ENCODE measurements around the gene CLEC11A. TPM values are rescaled to one million over a fixed set of nuclear protein-coding genes. Genes with fewer than 3 reads are reported as not detected.

Gene CLEC11A
- total and polyA plus RNA-seq, 10 of the 15 experiments (the other 5 are each of a cell fraction or from before 2014, with no cell fraction given), result not detected

DNA sequence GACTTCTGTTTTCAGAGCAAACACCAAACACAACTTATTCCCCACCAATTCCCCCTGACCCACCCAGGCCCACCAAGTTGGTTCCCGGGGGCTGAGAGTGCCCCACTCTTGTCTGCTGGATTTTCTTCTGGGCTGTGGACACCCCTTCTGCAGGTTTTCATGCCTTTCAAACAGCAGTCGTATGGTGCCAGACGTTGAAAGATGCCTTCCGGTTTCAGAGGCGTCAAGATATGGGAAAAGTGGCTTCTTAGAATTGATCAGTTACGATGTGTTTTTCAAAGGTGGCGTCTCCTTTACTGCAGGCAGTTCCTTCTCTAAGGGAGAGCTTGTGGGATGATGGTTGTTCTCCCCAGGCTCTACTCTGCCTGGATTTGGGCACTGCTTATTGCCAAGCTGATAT is 12.7 kb downstream of the CLEC11A start (continued):
- TF ChIP-seq, protein P1, sequence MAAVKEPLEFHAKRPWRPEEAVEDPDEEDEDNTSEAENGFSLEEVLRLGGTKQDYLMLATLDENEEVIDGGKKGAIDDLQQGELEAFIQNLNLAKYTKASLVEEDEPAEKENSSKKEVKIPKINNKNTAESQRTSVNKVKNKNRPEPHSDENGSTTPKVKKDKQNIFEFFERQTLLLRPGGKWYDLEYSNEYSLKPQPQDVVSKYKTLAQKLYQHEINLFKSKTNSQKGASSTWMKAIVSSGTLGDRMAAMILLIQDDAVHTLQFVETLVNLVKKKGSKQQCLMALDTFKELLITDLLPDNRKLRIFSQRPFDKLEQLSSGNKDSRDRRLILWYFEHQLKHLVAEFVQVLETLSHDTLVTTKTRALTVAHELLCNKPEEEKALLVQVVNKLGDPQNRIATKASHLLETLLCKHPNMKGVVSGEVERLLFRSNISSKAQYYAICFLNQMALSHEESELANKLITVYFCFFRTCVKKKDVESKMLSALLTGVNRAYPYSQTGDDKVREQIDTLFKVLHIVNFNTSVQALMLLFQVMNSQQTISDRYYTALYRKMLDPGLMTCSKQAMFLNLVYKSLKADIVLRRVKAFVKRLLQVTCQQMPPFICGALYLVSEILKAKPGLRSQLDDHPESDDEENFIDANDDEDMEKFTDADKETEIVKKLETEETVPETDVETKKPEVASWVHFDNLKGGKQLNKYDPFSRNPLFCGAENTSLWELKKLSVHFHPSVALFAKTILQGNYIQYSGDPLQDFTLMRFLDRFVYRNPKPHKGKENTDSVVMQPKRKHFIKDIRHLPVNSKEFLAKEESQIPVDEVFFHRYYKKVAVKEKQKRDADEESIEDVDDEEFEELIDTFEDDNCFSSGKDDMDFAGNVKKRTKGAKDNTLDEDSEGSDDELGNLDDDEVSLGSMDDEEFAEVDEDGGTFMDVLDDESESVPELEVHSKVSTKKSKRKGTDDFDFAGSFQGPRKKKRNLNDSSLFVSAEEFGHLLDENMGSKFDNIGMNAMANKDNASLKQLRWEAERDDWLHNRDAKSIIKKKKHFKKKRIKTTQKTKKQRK (IDR thresholded peaks at IDR 0.05; ENCODE audit: low read depth, low read length), result no peak
- TF ChIP-seq, protein P2, sequence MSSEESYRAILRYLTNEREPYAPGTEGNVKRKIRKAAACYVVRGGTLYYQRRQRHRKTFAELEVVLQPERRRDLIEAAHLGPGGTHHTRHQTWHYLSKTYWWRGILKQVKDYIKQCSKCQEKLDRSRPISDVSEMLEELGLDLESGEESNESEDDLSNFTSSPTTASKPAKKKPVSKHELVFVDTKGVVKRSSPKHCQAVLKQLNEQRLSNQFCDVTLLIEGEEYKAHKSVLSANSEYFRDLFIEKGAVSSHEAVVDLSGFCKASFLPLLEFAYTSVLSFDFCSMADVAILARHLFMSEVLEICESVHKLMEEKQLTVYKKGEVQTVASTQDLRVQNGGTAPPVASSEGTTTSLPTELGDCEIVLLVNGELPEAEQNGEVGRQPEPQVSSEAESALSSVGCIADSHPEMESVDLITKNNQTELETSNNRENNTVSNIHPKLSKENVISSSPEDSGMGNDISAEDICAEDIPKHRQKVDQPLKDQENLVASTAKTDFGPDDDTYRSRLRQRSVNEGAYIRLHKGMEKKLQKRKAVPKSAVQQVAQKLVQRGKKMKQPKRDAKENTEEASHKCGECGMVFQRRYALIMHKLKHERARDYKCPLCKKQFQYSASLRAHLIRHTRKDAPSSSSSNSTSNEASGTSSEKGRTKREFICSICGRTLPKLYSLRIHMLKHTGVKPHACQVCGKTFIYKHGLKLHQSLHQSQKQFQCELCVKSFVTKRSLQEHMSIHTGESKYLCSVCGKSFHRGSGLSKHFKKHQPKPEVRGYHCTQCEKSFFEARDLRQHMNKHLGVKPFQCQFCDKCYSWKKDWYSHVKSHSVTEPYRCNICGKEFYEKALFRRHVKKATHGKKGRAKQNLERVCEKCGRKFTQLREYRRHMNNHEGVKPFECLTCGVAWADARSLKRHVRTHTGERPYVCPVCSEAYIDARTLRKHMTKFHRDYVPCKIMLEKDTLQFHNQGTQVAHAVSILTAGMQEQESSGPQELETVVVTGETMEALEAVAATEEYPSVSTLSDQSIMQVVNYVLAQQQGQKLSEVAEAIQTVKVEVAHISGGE (CRISPR knock-in tag; IDR thresholded peaks at IDR 0.05), result no peak
- TF ChIP-seq NFIC (IDR thresholded peaks at IDR 0.05; ENCODE audit: low read depth, low read length) (no peak), SIN3A (IDR thresholded peaks at IDR 0.05; ENCODE audit: low read depth, low read length) (no peak), SREBF1 (IDR thresholded peaks at IDR 0.05; ENCODE audit: low read length) (no peak)

DNA sequence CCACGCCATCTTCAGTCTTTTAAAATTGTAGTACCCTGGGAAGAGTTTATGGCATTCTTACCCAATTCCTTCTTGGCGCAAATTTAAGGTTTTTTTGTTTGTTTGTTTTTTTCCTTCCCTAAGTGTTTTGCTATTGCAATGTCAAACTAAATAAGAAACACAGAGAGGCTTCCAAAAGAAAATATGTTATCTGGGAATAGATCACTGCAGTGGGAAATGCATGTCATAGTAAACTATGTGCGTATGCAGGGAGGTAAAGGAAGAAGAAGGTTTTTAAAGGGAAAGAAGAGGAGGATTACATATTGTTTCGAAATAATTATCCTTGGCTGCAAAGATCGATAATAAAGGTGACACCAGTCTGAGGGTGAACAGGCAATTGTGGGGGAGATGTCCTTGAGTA is 13.2 kb downstream of the CLEC11A start:
- Histone ChIP-seq H3K4me2 (ENCODE audit: control insufficient read depth, insufficient read depth) (no peak overlapping the region), H3K36me3 (ENCODE audit: control insufficient read depth in 2 of 2, insufficient read depth in 2 of 2, low read length in 1 of 2) (no peaks in the 10 kb centered on the region), H4K20me1 (ENCODE audit: control insufficient read depth, insufficient read depth) (no peaks in the 10 kb centered on the region), H3K79me2 (ENCODE audit: control insufficient read depth, insufficient read depth, low read length) (no peaks in the 10 kb centered on the region), H3K27me3 (replicated peaks in 1 of 2; ENCODE audit: control insufficient read depth in 2 of 2, insufficient read depth in 2 of 2, low read length in 1 of 2) (no peaks in the 10 kb centered on the region; a peak in 2 of 4 replicates), H3K9me3 (replicated peaks; ENCODE audit: control insufficient read depth, insufficient read depth, low read length) (no peaks in the 10 kb centered on the region), H3K4me3 (no peak overlapping the region), H3K4me1 (ENCODE audit: control insufficient read depth, insufficient read depth, low read length) (no peaks in the 10 kb centered on the region), H3K9ac (ENCODE audit: control insufficient read depth, insufficient read depth, low read length) (no peak overlapping the region), H2AFZ (ENCODE audit: control insufficient read depth, low read depth, low read length) (no peak overlapping the region), H3K27ac (ENCODE audit: control insufficient read depth, insufficient read depth) (no peak overlapping the region)
- in situ Hi-C loops (cut with MboI) (no loop called here), intact Hi-C loops (cut with micrococcal nuclease; ENCODE audit: unreplicated experiment) (no loop called here)
- FAIRE-seq, result no peak
- no TSS peak for BruUV-seq (replicated peaks)
- ChIA-PET CTCF (no interaction called here), RAD21 (ENCODE audit: unreplicated experiment) (no interaction called here), SMC1A (ENCODE audit: uncharacterized antibody, unreplicated experiment) (no interaction called here), POLR2A (no interaction called here)
- ATAC-seq, result no peak
- 16% methylated on average over 5 of the region's 5 CpGs for WGBS (ENCODE audit: insufficient coverage, insufficient replicate concordance, low lambda C conversion rate, missing lambda C conversion rate)
- no peak for DNase-seq (ENCODE audit: low read depth, low spot score)
- TF ChIP-seq PML (IDR thresholded peaks at IDR 0.05; ENCODE audit: low read length) (no peak), KDM1A (IDR thresholded peaks at IDR 0.05; ENCODE audit: borderline replicate concordance) (no peak), PAX5 (IDR thresholded peaks at IDR 0.05; ENCODE audit: borderline replicate concordance, low read depth, low read length) (no peak), CBX3 (IDR thresholded peaks at IDR 0.05; ENCODE audit: borderline replicate concordance, low read depth) (no peak), ZNF217 (IDR thresholded peaks at IDR 0.05) (no peak)
- TF ChIP-seq, protein P3, sequence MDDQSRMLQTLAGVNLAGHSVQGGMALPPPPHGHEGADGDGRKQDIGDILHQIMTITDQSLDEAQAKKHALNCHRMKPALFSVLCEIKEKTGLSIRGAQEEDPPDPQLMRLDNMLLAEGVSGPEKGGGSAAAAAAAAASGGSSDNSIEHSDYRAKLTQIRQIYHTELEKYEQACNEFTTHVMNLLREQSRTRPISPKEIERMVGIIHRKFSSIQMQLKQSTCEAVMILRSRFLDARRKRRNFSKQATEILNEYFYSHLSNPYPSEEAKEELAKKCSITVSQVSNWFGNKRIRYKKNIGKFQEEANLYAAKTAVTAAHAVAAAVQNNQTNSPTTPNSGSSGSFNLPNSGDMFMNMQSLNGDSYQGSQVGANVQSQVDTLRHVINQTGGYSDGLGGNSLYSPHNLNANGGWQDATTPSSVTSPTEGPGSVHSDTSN (IDR thresholded peaks at IDR 0.05; ENCODE audit: insufficient replicate concordance, low read depth, low read length), result no peak
- TF ChIP-seq, protein P4, sequence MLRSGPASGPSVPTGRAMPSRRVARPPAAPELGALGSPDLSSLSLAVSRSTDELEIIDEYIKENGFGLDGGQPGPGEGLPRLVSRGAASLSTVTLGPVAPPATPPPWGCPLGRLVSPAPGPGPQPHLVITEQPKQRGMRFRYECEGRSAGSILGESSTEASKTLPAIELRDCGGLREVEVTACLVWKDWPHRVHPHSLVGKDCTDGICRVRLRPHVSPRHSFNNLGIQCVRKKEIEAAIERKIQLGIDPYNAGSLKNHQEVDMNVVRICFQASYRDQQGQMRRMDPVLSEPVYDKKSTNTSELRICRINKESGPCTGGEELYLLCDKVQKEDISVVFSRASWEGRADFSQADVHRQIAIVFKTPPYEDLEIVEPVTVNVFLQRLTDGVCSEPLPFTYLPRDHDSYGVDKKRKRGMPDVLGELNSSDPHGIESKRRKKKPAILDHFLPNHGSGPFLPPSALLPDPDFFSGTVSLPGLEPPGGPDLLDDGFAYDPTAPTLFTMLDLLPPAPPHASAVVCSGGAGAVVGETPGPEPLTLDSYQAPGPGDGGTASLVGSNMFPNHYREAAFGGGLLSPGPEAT (IDR thresholded peaks at IDR 0.05; ENCODE audit: low read depth), result no peak
